ENCODE data around the gene DCC. TPM values are rescaled to one million over a fixed set of nuclear protein-coding genes. Genes with fewer than 3 reads are reported as not detected.

Gene DCC, protein sequence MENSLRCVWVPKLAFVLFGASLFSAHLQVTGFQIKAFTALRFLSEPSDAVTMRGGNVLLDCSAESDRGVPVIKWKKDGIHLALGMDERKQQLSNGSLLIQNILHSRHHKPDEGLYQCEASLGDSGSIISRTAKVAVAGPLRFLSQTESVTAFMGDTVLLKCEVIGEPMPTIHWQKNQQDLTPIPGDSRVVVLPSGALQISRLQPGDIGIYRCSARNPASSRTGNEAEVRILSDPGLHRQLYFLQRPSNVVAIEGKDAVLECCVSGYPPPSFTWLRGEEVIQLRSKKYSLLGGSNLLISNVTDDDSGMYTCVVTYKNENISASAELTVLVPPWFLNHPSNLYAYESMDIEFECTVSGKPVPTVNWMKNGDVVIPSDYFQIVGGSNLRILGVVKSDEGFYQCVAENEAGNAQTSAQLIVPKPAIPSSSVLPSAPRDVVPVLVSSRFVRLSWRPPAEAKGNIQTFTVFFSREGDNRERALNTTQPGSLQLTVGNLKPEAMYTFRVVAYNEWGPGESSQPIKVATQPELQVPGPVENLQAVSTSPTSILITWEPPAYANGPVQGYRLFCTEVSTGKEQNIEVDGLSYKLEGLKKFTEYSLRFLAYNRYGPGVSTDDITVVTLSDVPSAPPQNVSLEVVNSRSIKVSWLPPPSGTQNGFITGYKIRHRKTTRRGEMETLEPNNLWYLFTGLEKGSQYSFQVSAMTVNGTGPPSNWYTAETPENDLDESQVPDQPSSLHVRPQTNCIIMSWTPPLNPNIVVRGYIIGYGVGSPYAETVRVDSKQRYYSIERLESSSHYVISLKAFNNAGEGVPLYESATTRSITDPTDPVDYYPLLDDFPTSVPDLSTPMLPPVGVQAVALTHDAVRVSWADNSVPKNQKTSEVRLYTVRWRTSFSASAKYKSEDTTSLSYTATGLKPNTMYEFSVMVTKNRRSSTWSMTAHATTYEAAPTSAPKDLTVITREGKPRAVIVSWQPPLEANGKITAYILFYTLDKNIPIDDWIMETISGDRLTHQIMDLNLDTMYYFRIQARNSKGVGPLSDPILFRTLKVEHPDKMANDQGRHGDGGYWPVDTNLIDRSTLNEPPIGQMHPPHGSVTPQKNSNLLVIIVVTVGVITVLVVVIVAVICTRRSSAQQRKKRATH (N-terminal part only)
- total RNA-seq, result 30.4 TPM

DNA sequence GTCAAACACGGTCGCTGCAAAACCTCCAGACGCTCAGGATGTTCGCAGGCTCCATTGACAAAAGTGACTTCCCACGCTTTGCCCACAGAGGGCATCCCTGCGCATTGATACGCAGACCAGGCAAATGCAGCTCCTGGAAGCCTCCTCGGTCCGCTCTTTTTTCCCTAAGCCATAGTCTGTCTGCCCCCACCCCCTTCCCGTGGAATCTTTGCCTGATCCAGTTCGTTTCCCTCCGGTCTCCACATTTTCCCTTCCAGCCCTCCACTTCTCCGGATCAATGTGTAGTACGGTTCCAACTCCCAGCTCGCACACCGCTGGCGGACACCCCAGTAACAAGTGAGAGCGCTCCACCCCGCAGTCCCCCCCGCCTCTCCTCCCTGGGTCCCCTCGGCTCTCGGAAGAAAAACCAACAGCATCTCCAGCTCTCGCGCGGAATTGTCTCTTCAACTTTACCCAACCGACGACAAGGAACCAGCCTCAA, at the start of gene DCC:
Gene DCC (plus strand): TSS at position 307 of the 481 bp plus-strand sequence. CDS start 591 bp downstream, outside the sequence.

Small RNA genes within 50 kb of the gene (small RNA-seq; reads per million reads assigned to genes)
- not detected for gene AC011155.1
- gene MIR4528, result 0.15 reads per million
